ENCODE results near the gene SLC5A2. TPM values are rescaled to one million over a fixed set of nuclear protein-coding genes. Genes with fewer than 3 reads are reported as not detected.

SLC5A2 gene
- total and polyA plus RNA-seq, 2 of the 13 experiments (the other 11 are each of a cell fraction or from before 2014, with no cell fraction given) = 0.24 to 0.97 TPM

- TF ChIP-seq ZNF687 (CRISPR knock-in tag; IDR thresholded peaks at IDR 0.05) = peak; percentile 61
- TF ChIP-seq ZNF816 (CRISPR knock-in tag; IDR thresholded peaks at IDR 0.05; ENCODE audit: borderline replicate concordance) = no peak
- peak; percentile 61; the same call in 1 of the 2 replicates for TF ChIP-seq MXD4 (CRISPR knock-in tag; IDR thresholded peaks at IDR 0.05)
- no peak for TF ChIP-seq CCAR2 (optimal IDR thresholded peaks at IDR 0.05; ENCODE audit: low read depth, low read length)
- TF ChIP-seq ZNF326 (CRISPR knock-in tag; IDR thresholded peaks at IDR 0.05; ENCODE audit: borderline replicate concordance) = no peak
- no peak for TF ChIP-seq AGO2 (optimal IDR thresholded peaks at IDR 0.05; ENCODE audit: low read depth, low read length)
- no peak for TF ChIP-seq MXD3 (CRISPR knock-in tag; IDR thresholded peaks at IDR 0.05)
- TF ChIP-seq ZMAT5 (CRISPR knock-in tag; IDR thresholded peaks at IDR 0.05; ENCODE audit: borderline replicate concordance, low read depth) = no peak
- peak; percentile 30; the same call in 1 of the 2 replicates for TF ChIP-seq HMG20A (CRISPR knock-in tag; IDR thresholded peaks at IDR 0.05; ENCODE audit: borderline replicate concordance)
- TF ChIP-seq ZNF749 (CRISPR knock-in tag; IDR thresholded peaks at IDR 0.05; ENCODE audit: borderline replicate concordance) = no peak
- no peak for TF ChIP-seq HIVEP1 (CRISPR knock-in tag; IDR thresholded peaks at IDR 0.05)
- no peak for TF ChIP-seq ZBTB4 (CRISPR knock-in tag; IDR thresholded peaks at IDR 0.05; ENCODE audit: borderline replicate concordance)
- TF ChIP-seq IRX3 (CRISPR knock-in tag; IDR thresholded peaks at IDR 0.05; ENCODE audit: borderline replicate concordance, low read depth) = no peak
- TF ChIP-seq WIZ (CRISPR knock-in tag; IDR thresholded peaks at IDR 0.05) = no peak
- no peak for TF ChIP-seq DDIT3 (CRISPR knock-in tag; IDR thresholded peaks at IDR 0.05)
- TF ChIP-seq ASH2L (IDR thresholded peaks at IDR 0.05; ENCODE audit: insufficient read length, low read depth, low read length) = no peak
- TF ChIP-seq MNT (IDR thresholded peaks at IDR 0.05) = no peak
- TF ChIP-seq ZNF670 (CRISPR knock-in tag; IDR thresholded peaks at IDR 0.05; ENCODE audit: borderline replicate concordance) = no peak
- no peak for TF ChIP-seq ZZZ3 (CRISPR knock-in tag; IDR thresholded peaks at IDR 0.05; ENCODE audit: borderline replicate concordance)
These were observed 31.1 kb upstream of the SLC5A2 start (continued) for GRCh38 chr16:31451681-31452351.
